ENCODE results near the gene NLGN1. TPM values are rescaled to one million over a fixed set of nuclear protein-coding genes. Genes with fewer than 3 reads are reported as not detected.

Gene NLGN1
- total and polyA plus RNA-seq, 2 of the 13 experiments (the other 11 are each of a cell fraction or from before 2014, with no cell fraction given), result not detected

DNA sequence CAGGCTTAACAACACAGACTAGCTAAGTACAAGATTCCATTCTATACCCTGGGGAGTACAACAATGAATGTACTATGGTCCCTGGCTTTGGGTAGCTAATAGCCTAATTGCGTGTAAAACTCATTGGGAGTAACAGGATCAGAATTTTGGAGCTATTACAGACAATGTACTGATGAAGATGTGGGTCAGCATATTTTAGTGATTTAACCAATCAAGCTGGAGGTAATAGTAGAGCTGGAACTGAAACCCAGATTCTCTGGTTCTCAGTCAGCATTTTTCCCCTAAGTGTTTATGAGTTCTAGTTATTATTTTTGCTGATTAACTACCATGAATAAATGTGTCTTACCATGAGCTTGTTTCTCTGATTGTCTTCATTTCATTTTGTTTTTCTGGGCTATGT, 578.7 kb downstream of the NLGN1 start:
- no peaks in the 10 kb centered on the region for H3K27me3 ChIP-seq (ENCODE audit: control insufficient read depth in 1 of 2, insufficient read depth in 2 of 2, low read length in 2 of 2)
- H3K9me3 ChIP-seq (ENCODE audit: low read length), result no peaks in the 10 kb centered on the region
- intact Hi-C loops (cut with micrococcal nuclease; ENCODE audit: unreplicated experiment), result no loop called here
- no peak for FAIRE-seq
- DNase-seq (ENCODE audit: low spot score), result no peak
- H4K20me1 ChIP-seq (ENCODE audit: insufficient read depth, low read length), result no peaks in the 10 kb centered on the region
- in situ Hi-C loops (cut with HindIII; ENCODE audit: extremely low pct_ligation_motif_present, low pct_unique_long_range_greater_than_20kb), result no loop called here
- H2AFZ ChIP-seq (ENCODE audit: low read length), result no peak overlapping the region
- no peaks in the 10 kb centered on the region for H3K36me3 ChIP-seq (replicated peaks in 1 of 2; ENCODE audit: control insufficient read depth in 1 of 2, insufficient read depth in 2 of 2, low read length in 2 of 2)
- no peak overlapping the region for H3K9ac ChIP-seq (ENCODE audit: insufficient read depth, low read depth, low read length)
- POLR2A ChIA-PET, result no interaction called here
- no peak for ATAC-seq
- H3K4me3 ChIP-seq (replicated peaks in 1 of 3; ENCODE audit: insufficient read depth in 1 of 3, low read depth in 2 of 3, low read length in 3 of 3), result no peak overlapping the region
- H3K4me2 ChIP-seq (ENCODE audit: low read depth, low read length), result no peak overlapping the region
- no peak overlapping the region for H3K27ac ChIP-seq (ENCODE audit: extremely low read length, insufficient read depth, low read length)
- no peak for TF ChIP-seq PCBP2 (optimal IDR thresholded peaks at IDR 0.05; ENCODE audit: low read depth, low read length, poor library complexity, severe bottlenecking)
- no peak for TF ChIP-seq ZNF138 (CRISPR knock-in tag; IDR thresholded peaks at IDR 0.05; ENCODE audit: low read depth)
- no peak for TF ChIP-seq ZBTB42 (CRISPR knock-in tag; IDR thresholded peaks at IDR 0.05)
- no peak for TF ChIP-seq MBD4 (IDR thresholded peaks at IDR 0.05; ENCODE audit: borderline replicate concordance, low read length)
- TF ChIP-seq ZNF772 (CRISPR knock-in tag; IDR thresholded peaks at IDR 0.05), result no peak
- TF ChIP-seq ZC3H13 (CRISPR knock-in tag; IDR thresholded peaks at IDR 0.05), result no peak
- no peak for TF ChIP-seq KLF16 (CRISPR knock-in tag; IDR thresholded peaks at IDR 0.05)
- no peak for TF ChIP-seq PRDM4 (CRISPR knock-in tag; IDR thresholded peaks at IDR 0.05; ENCODE audit: borderline replicate concordance)
- WGBS (ENCODE audit: low lambda C conversion rate), result 0% methylated on average over 1 of the region's 1 CpG
- CTCF ChIA-PET (ENCODE audit: low intra/inter-chr PET ratio, low total read pairs), result no interaction called here
- no peaks in the 10 kb centered on the region for H3K4me1 ChIP-seq (ENCODE audit: insufficient read depth, low read length)
- BruUV-seq (replicated peaks), result no TSS peak
- no peaks in the 10 kb centered on the region for H3K79me2 ChIP-seq (ENCODE audit: insufficient read depth, low read length)
